Activated T-cell treated with anti-CD3 and anti-CD28 coated beads, Interleukin-2, amount 50 U/mL, for 24 hours (primary cell): ENCODE results near the gene EIF4G2.

ENCODE experiments used
- DNase-seq: peaks from one replicate; pipeline ENCODE4 v3.0.0-alpha.2; 2020
- H3K27ac Mint-ChIP-seq: 2 replicates; pipeline ENCODE4 v1.8.0; 2020; ENCODE audit warnings: mild to moderate bottlenecking, mixed read lengths
- H3K27me3 Mint-ChIP-seq: 2 replicates; pipeline ENCODE4 v1.8.0; 2020; ENCODE audit warnings: mixed read lengths
- H3K36me3 Mint-ChIP-seq: 2 replicates; pipeline ENCODE4 v1.8.0; 2020; ENCODE audit warnings: low read depth, mixed read lengths
- H3K4me1 Mint-ChIP-seq: 2 replicates; pipeline ENCODE4 v1.8.0; 2020; ENCODE audit warnings: low read depth, mixed read lengths
- H3K4me3 Mint-ChIP-seq: 2 replicates; pipeline ENCODE4 v1.8.0; 2020; ENCODE audit warnings: mild to moderate bottlenecking, moderate library complexity, mixed read lengths
- H3K9me3 Mint-ChIP-seq: 2 replicates; pipeline ENCODE4 v1.8.0; 2020; ENCODE audit warnings: mixed read lengths

The EIF4G2 gene

GRCh38 chr11:10770626-10771254 lies 38.0 kb downstream of the EIF4G2 start:
- Mint-ChIP-seq H3K9me3 (no peaks in the 10 kb centered on the region), H3K4me3 (no peak overlapping the region), H3K27me3 (no peaks in the 10 kb centered on the region), H3K27ac (no peak overlapping the region), H3K4me1 (no peaks in the 10 kb centered on the region), H3K36me3 (peaks cover 68% of the 10 kb centered on the region)
- DNase-seq, result no peak

DNA sequence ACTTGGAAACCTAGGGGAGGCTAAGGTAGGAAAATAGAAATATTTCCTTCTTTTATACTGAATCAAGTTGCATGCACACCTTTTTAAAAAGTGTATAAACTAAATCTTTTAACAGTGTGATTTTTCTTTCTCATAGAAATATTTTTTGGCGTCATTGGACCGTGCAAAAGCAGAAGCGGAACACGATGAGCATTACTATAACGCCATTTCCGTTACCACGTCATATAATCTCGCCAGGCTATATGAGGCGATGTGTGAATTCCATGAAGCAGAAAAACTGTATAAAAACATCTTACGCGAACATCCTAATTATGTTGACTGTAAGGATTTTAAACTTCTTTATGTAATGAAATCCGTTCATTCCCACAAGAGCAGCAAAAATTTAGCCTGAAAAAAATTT lies 44.3 kb downstream of the EIF4G2 start:
- H3K4me1 Mint-ChIP-seq, result no peaks in the 10 kb centered on the region
- peaks cover 39% of the 10 kb centered on the region for H3K36me3 Mint-ChIP-seq
- no peak overlapping the region for H3K27ac Mint-ChIP-seq
- H3K9me3 Mint-ChIP-seq, result no peaks in the 10 kb centered on the region
- no peaks in the 10 kb centered on the region for H3K27me3 Mint-ChIP-seq
- H3K4me3 Mint-ChIP-seq, result no peak overlapping the region
- DNase-seq, result no peak

GRCh38 chr11:10763766-10764165 lies 45.0 kb downstream of the EIF4G2 start:
- H3K4me3 Mint-ChIP-seq, result no peak overlapping the region
- H3K4me1 Mint-ChIP-seq, result no peaks in the 10 kb centered on the region
- H3K9me3 Mint-ChIP-seq, result no peaks in the 10 kb centered on the region
- no peaks in the 10 kb centered on the region for H3K27me3 Mint-ChIP-seq
- DNase-seq, result no peak
- H3K36me3 Mint-ChIP-seq, result peaks cover 34% of the 10 kb centered on the region
- peak overlapping the region; percentile 23 for H3K27ac Mint-ChIP-seq

- no peaks in the 10 kb centered on the region for H3K9me3 Mint-ChIP-seq
- H3K27ac Mint-ChIP-seq, result peak overlapping the region; percentile 23
- H3K36me3 Mint-ChIP-seq, result peaks cover 34% of the 10 kb centered on the region
- no peak for DNase-seq
- H3K4me3 Mint-ChIP-seq, result no peak overlapping the region
- no peaks in the 10 kb centered on the region for H3K27me3 Mint-ChIP-seq
- no peaks in the 10 kb centered on the region for H3K4me1 Mint-ChIP-seq
These were observed 45.8 kb downstream of the EIF4G2 start for GRCh38 chr11:10762913-10763421.

DNA sequence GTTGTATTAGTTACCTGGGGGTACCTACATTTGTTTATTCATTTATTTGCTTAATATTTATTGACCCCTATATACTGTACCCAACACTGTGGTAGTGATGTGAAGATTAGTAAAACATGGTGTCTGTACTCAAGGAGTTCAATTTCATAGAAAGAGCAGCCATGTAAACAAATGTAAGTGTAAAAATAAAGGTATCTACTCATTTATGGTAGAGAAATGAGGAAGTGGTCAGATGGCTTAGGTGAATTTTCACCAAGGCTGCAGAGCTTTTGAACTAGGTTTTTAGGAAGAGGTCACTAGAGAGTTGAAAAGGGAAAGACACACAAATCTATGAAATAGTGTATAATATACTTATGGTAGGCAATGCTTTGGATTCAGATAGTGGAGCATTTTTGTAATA lies 46.5 kb downstream of the EIF4G2 start:
- Mint-ChIP-seq H3K27me3 (no peaks in the 10 kb centered on the region), H3K9me3 (no peaks in the 10 kb centered on the region), H3K27ac (no peak overlapping the region), H3K4me1 (no peaks in the 10 kb centered on the region), H3K36me3 (peaks cover 34% of the 10 kb centered on the region), H3K4me3 (no peak overlapping the region)
- DNase-seq, result no peak

DNA sequence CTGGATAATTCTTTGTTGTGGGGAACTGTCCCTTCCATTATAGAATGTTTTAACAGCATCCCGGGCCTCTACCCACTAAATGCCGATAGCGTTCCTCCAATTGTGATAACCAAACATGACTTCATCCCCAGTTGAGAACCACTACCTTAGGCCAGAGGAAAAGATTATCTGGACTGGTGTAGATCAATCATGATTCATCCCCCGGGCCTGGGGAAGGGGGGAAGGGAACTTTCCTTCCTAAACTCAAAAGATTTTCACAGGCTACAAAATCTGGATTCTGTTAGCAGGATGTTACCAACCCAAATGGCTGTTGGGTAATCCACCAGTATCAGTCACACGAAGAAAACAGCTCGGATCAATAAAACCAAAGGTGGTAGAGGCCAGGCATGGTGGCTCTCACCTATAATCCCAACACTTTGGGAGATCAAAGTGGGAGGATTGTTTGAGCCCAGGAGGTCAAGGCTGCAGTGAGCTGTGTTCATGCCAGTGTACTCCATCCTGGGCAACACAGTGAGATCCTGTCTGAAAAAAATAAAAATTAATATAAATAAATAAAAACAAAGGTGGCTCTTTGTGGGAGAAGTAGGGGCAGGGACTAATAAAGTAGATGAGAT lies 47.5 kb downstream of the EIF4G2 start:
- Mint-ChIP-seq H3K4me3 (no peak overlapping the region), H3K36me3 (peaks cover 36% of the 10 kb centered on the region), H3K27ac (no peak overlapping the region), H3K4me1 (no peaks in the 10 kb centered on the region), H3K9me3 (no peaks in the 10 kb centered on the region), H3K27me3 (no peaks in the 10 kb centered on the region)
- no peak for DNase-seq

DNA sequence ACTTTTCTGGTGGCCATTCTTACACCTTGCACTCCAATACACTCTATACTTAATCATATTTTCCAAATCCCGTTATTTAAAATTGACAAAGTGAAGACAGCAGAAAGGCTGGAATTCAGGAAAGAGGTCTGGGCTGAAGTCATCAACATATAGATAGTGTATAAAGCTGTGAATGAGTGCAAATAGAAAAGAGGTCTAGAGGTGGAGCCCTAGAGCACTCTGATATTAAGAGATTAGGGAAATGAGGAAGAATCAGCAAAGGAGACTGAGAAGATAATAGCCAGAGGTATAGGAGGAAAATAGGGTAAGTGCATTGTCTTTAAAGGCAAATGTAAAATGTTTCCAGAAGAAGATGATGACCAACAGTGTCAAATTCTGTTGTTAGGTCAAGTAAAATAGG lies 49.8 kb downstream of the EIF4G2 start:
- DNase-seq, result no peak
- Mint-ChIP-seq H3K4me1 (peaks cover 2% of the 10 kb centered on the region), H3K27me3 (no peaks in the 10 kb centered on the region), H3K4me3 (no peak overlapping the region), H3K27ac (no peak overlapping the region), H3K9me3 (no peaks in the 10 kb centered on the region), H3K36me3 (peaks cover 43% of the 10 kb centered on the region)

GRCh38 chr11:10752486-10752885 lies 56.2 kb downstream of the EIF4G2 start:
- Mint-ChIP-seq H3K4me1 (peaks cover 26% of the 10 kb centered on the region), H3K36me3 (peaks cover 44% of the 10 kb centered on the region), H3K9me3 (no peaks in the 10 kb centered on the region), H3K27ac (no peak overlapping the region), H3K4me3 (peak overlapping the region; percentile 96), H3K27me3 (no peaks in the 10 kb centered on the region)
- no peak for DNase-seq

GRCh38 chr11:10752061-10752460 lies 56.7 kb downstream of the EIF4G2 start:
- Mint-ChIP-seq H3K27ac (peak overlapping the region; percentile 95), H3K9me3 (no peaks in the 10 kb centered on the region)
- DNase-seq, result no peak

DNA sequence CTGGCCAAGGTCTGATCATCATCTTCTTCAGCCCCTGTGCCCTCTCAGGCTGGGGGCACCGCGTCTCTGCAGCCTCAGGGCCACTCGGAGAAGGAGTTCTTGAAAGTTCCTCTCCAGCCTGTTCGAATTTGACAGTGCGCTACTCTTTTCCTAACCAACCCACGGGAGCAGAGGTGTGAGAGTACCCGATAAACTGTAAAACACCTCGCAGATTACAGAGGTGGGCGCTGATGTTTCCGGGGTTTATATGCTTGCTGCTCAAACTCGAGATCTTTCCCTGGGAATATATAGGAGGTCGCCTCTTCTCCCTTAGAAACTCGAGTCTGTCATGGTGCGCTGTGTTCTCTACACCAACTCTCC lies 57.2 kb downstream of the EIF4G2 start:
- H3K36me3 Mint-ChIP-seq, result peaks cover 44% of the 10 kb centered on the region
- peak overlapping the region; percentile 96 for H3K4me3 Mint-ChIP-seq
- H3K27ac Mint-ChIP-seq, result peak overlapping the region; percentile 95
- H3K27me3 Mint-ChIP-seq, result no peaks in the 10 kb centered on the region
- peaks cover 26% of the 10 kb centered on the region for H3K4me1 Mint-ChIP-seq
- no peak for DNase-seq
- H3K9me3 Mint-ChIP-seq, result no peaks in the 10 kb centered on the region

More at GRCh38 chr11:10752061-10752460, 56.7 kb downstream of the EIF4G2 start:
- Mint-ChIP-seq H3K4me1 (peaks cover 26% of the 10 kb centered on the region), H3K36me3 (peaks cover 44% of the 10 kb centered on the region), H3K4me3 (peak overlapping the region; percentile 96), H3K27me3 (no peaks in the 10 kb centered on the region)

GRCh38 chr11:10750838-10751580 lies 57.7 kb downstream of the EIF4G2 start, which contains the start of gene CTR9:
TSS of gene CTR9 (plus strand) at chr11:10751246. CDS start at chr11:10751413, 167 bp downstream.
- Mint-ChIP-seq H3K4me3 (peak within 1 kb of the TSS; percentile 96), H3K36me3 (peaks cover 41% of the 10 kb centered on the region), H3K4me1 (peaks cover 26% of the 10 kb centered on the region), H3K9me3 (no peaks in the 10 kb centered on the region), H3K27me3 (no peaks in the 10 kb centered on the region), H3K27ac (peak within 1 kb of the TSS; percentile 95)
- peak; percentile 96 for DNase-seq

- no peaks in the 10 kb centered on the region for H3K27me3 Mint-ChIP-seq
- peaks cover 31% of the 10 kb centered on the region for H3K4me1 Mint-ChIP-seq
- peak overlapping the region; percentile 32 for H3K4me3 Mint-ChIP-seq
- H3K9me3 Mint-ChIP-seq, result no peaks in the 10 kb centered on the region
- DNase-seq, result no peak
- peaks cover 29% of the 10 kb centered on the region for H3K36me3 Mint-ChIP-seq
- H3K27ac Mint-ChIP-seq, result no peak overlapping the region
These were observed 59.2 kb downstream of the EIF4G2 start for GRCh38 chr11:10749476-10749875.

GRCh38 chr11:10747733-10748132 lies 61.0 kb downstream of the EIF4G2 start:
- Mint-ChIP-seq H3K36me3 (peaks cover 14% of the 10 kb centered on the region), H3K4me1 (peaks cover 35% of the 10 kb centered on the region), H3K27me3 (no peaks in the 10 kb centered on the region), H3K9me3 (no peaks in the 10 kb centered on the region), H3K27ac (no peak overlapping the region), H3K4me3 (no peak overlapping the region)
- DNase-seq, result no peak
